Parathyroid adenoma (tissue), 2 donors: ENCODE measurements around the gene PKN2.

Source experiments
- H2AFZ ChIP-seq: fragments of 300-600 bp; sonication (generic); one replicate; pipeline ENCODE4 v1.7.0; 2017; ENCODE audit warnings: antibody characterized with exemption, mild to moderate bottlenecking
- H3K27ac ChIP-seq: fragments of 300-600 bp; sonication (generic); one replicate; pipeline ENCODE4 v1.7.0; 2017
- H3K27me3 ChIP-seq: fragments of 300-600 bp; sonication (generic); one replicate; pipeline ENCODE4 v1.7.0; 2017; ENCODE audit warnings: low read length; ENCODE audit not compliant: control insufficient read depth, insufficient read depth
- H3K36me3 ChIP-seq: fragments of 300-600 bp; sonication (generic); one replicate; pipeline ENCODE4 v1.7.0; 2017; ENCODE audit warnings: low read length; ENCODE audit not compliant: control insufficient read depth, insufficient read depth
- H3K4me1 ChIP-seq: fragments of 300-600 bp; sonication (generic); one replicate; pipeline ENCODE4 v1.7.0; 2017; ENCODE audit warnings: control low read depth
- H3K4me2 ChIP-seq: fragments of 300-600 bp; sonication (generic); one replicate; pipeline ENCODE4 v1.7.0; 2017; ENCODE audit warnings: low read length
- H3K4me3 ChIP-seq: fragments of 300-600 bp; sonication (generic); one replicate; pipeline ENCODE4 v1.7.0; 2017; ENCODE audit warnings: low read depth, low read length
- H3K79me2 ChIP-seq: fragments of 300-600 bp; sonication (generic); one replicate; pipeline ENCODE4 v1.7.0; 2017; ENCODE audit warnings: control low read depth
- H3K9ac ChIP-seq: fragments of 300-600 bp; sonication (generic); one replicate; pipeline ENCODE4 v1.7.0; 2017; ENCODE audit warnings: mild to moderate bottlenecking
- H3K9me3 ChIP-seq: fragments of 300-600 bp; sonication (generic); one replicate; pipeline ENCODE4 v1.7.0; 2017; ENCODE audit warnings: low read length; ENCODE audit not compliant: control insufficient read depth
- TF ChIP-seq, protein P1 (sequence below): fragments of 300-600 bp; sonication (generic); IDR thresholded peaks from one replicate; pipeline ENCODE4 v1.7.0; 2017; ENCODE audit warnings: antibody characterized with exemption, mild to moderate bottlenecking
- donor health status: primary hyperparathyroidism.

Gene PKN2

DNA sequence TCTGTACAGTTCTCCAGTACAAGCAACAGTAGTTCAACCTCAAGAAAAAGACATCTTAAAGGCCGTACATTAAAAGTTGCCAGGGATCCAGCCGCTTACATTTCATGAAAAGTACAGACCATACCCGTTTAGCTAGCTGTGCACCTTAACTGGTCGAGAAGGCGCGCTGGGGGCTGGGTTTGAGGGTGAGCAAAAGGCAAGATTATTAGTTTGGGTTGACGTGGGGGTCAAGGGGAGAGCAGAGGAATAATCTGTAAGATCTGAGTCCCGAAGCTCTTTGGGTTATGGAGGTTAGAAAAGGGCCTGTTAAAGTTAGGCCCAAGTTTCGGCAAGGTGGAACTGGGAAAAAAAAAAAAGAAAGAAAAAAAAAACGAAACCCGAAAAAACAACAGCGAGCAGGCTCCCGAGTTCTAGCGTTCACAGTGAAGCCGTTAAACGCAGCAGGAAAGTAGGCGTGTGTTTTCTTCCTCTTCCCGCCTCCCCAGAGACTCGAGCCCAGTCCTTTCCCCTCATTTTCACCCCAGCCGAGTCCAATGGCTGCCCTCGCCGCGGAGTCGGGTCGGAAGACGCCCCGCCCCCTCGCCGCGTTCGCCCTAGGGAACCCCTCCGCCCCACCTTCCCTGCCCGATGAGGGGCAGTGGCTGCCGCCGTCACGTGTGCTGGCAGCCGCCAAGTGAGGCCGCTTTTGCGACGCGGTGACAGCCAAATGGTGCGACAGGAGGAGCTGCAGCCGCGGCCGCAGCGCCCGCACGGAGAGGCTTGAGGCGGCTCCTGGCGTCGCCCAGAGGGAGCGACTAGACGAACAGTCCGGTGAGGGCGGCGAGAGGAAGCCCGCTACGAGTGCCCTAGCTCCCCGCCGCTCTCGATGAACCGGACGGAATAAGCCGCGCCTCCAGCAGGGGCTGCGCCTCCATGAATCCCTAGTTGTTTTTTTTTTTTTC lies at the start of gene PKN2:
TSS of gene PKN2 (plus strand) at position 733 of the 941 bp plus-strand sequence. CDS start 308 bp downstream, outside the sequence.
- no peaks in the 10 kb centered on the region for H3K9me3 ChIP-seq
- H3K79me2 ChIP-seq: peaks cover 6% of the 10 kb centered on the region
- peak within 1 kb of the TSS; percentile 87 for H3K27ac ChIP-seq
- TF ChIP-seq, protein P1, sequence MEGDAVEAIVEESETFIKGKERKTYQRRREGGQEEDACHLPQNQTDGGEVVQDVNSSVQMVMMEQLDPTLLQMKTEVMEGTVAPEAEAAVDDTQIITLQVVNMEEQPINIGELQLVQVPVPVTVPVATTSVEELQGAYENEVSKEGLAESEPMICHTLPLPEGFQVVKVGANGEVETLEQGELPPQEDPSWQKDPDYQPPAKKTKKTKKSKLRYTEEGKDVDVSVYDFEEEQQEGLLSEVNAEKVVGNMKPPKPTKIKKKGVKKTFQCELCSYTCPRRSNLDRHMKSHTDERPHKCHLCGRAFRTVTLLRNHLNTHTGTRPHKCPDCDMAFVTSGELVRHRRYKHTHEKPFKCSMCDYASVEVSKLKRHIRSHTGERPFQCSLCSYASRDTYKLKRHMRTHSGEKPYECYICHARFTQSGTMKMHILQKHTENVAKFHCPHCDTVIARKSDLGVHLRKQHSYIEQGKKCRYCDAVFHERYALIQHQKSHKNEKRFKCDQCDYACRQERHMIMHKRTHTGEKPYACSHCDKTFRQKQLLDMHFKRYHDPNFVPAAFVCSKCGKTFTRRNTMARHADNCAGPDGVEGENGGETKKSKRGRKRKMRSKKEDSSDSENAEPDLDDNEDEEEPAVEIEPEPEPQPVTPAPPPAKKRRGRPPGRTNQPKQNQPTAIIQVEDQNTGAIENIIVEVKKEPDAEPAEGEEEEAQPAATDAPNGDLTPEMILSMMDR: no peak
- H3K4me3 ChIP-seq: peak within 1 kb of the TSS; percentile 78
- peak within 1 kb of the TSS; percentile 76 for H3K4me2 ChIP-seq
- H2AFZ ChIP-seq: peak within 1 kb of the TSS; percentile 81
- no peaks in the 10 kb centered on the region for H3K4me1 ChIP-seq
- no peaks in the 10 kb centered on the region for H3K27me3 ChIP-seq
- peak within 1 kb of the TSS; percentile 38 for H3K9ac ChIP-seq
- no peaks in the 10 kb centered on the region for H3K36me3 ChIP-seq

DNA sequence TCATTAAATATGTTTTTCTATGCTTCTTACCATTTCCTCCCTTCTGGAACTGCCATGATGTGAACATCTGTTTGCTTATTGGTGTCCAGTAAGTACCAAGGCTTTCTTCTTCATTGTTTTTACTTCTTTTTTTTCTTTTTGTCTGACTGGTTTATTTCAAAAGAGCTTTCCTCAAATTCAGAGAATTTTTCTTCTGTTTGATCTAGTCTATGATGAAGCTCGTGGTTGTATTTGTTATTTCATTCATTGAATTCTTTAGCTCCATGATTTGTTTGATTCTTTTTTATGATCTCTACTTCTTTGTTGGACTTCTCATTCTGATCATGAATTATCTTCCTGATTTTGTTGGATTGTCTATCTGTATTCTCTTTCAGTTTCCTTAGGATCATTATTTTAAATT lies 49.5 kb upstream of the PKN2 start:
- H3K27ac ChIP-seq: no peak overlapping the region
- no peak overlapping the region for H2AFZ ChIP-seq
- no peaks in the 10 kb centered on the region for H3K4me1 ChIP-seq
- H3K4me3 ChIP-seq: no peak overlapping the region
- no peaks in the 10 kb centered on the region for H3K36me3 ChIP-seq
- TF ChIP-seq, protein P1: no peak
- no peak overlapping the region for H3K4me2 ChIP-seq
- H3K9ac ChIP-seq: no peak overlapping the region
- H3K79me2 ChIP-seq: no peaks in the 10 kb centered on the region
- H3K27me3 ChIP-seq: no peaks in the 10 kb centered on the region
- H3K9me3 ChIP-seq: no peaks in the 10 kb centered on the region

DNA sequence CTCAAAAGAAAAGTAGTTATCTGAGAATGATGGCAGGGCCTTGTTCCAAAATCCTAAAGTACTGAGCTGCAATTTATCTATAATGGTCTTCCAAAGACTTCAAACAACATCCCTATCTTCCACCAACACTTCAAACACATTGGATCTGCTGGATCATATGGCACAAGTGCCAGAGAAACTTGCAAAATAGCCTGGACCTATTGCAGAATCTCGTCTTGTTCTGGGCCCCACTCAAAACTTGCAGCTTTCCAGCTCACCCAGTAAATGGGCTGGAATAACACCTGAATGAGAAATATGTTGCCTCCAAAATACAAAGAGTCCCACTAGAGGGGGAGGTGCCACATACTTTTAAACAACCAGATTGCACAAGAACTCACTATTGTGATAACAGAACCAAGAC lies 44.0 kb upstream of the PKN2 start:
- H3K36me3 ChIP-seq: no peaks in the 10 kb centered on the region
- H3K27ac ChIP-seq: no peak overlapping the region
- no peak overlapping the region for H3K9ac ChIP-seq
- TF ChIP-seq, protein P1: no peak
- no peaks in the 10 kb centered on the region for H3K4me1 ChIP-seq
- H3K9me3 ChIP-seq: no peaks in the 10 kb centered on the region
- H3K27me3 ChIP-seq: no peaks in the 10 kb centered on the region
- H3K4me3 ChIP-seq: no peak overlapping the region
- H3K4me2 ChIP-seq: no peak overlapping the region
- no peak overlapping the region for H2AFZ ChIP-seq
- no peaks in the 10 kb centered on the region for H3K79me2 ChIP-seq

DNA sequence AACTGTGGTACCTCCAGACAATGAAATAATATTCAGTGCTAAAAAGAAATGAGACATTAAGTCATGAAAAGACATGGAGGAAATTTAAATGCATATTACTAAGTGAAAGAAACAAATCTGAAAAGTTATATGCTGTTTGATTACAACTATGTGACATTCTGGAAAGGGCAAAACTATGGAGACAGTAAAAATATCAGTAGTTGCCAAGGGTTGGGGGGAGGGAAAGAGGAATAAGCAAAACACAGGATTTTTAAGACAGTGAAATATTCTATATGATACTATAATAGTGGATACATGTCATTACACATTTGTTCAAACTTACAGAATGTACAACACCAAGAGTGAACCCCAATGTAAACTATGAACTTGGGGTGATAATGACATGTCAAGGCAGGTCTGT lies 38.2 kb upstream of the PKN2 start:
- Histone ChIP-seq H3K4me2 (no peak overlapping the region), H2AFZ (no peak overlapping the region), H3K9me3 (no peaks in the 10 kb centered on the region), H3K36me3 (no peaks in the 10 kb centered on the region), H3K27ac (no peak overlapping the region), H3K79me2 (no peaks in the 10 kb centered on the region), H3K9ac (no peak overlapping the region), H3K4me3 (no peak overlapping the region), H3K4me1 (no peaks in the 10 kb centered on the region), H3K27me3 (no peaks in the 10 kb centered on the region)
- TF ChIP-seq, protein P1: no peak
